IMR-90 (cell line): ENCODE results near the gene TCP1. TPM values are rescaled to one million over a fixed set of nuclear protein-coding genes. Genes with fewer than 3 reads are reported as not detected.

Source experiments
- ATAC-seq: fragments of 200-7000 bp; cut with Tn5 transposase; 2 replicates; pipeline ENCODE4 v1.9.1; 2020; ENCODE audit warnings: low read depth, mild to moderate bottlenecking, moderate library complexity
- BruUV-seq: library from RNA; stranded (reverse); fragments of 400-500 nt; replicated peaks from 2 replicates; lab custom pipeline; 2021; lab: Mats Ljungman, UMichigan
- CTCF ChIA-PET: fragments of 300-600 bp; formaldehyde crosslinking; extraction: SDS; loops from one replicate; lab custom pipeline; 2021; ENCODE audit warnings: antibody characterized with exemption; lab: Yijun Ruan, JAX
- POLR2A ChIA-PET: fragments of 300-600 bp; sonication (Branson Sonifier 250); formaldehyde crosslinking; loops from one replicate; lab custom pipeline; 2022; ENCODE audit warnings: antibody characterized with exemption; ENCODE audit not compliant: unreplicated experiment; lab: Charles Lee
- DNase-seq: peaks from one replicate; pipeline ENCODE4 v3.0.0; 2013
- H2AFZ ChIP-seq: replicated peaks from 2 replicates; pipeline ENCODE3; 2013; ENCODE audit warnings: low read length, mild to moderate bottlenecking; ENCODE audit not compliant: poor library complexity
- H2AK5ac ChIP-seq: 2 replicates; pipeline ENCODE4 v1.6.1; 2013; ENCODE audit warnings: low read depth, low read length, inconsistent platforms
- H2AK9ac ChIP-seq: replicated peaks from 2 replicates; pipeline ENCODE3; 2013; ENCODE audit warnings: mild to moderate bottlenecking, low read depth, low read length, moderate library complexity; ENCODE audit not compliant: poor library complexity
- H2BK120ac ChIP-seq: 2 replicates; pipeline ENCODE4 v1.6.1; 2013; ENCODE audit warnings: low read depth, low read length, inconsistent platforms
- H2BK15ac ChIP-seq: 3 replicates; pipeline ENCODE4 v1.6.1; 2013; ENCODE audit warnings: low read depth, low read length, inconsistent platforms
- H2BK20ac ChIP-seq: 2 replicates; pipeline ENCODE4 v1.6.1; 2013; ENCODE audit warnings: low read depth, mild to moderate bottlenecking, inconsistent platforms, low read length, moderate library complexity
- H2BK5ac ChIP-seq: 2 replicates; pipeline ENCODE4 v1.6.1; 2013; ENCODE audit warnings: mild to moderate bottlenecking, low read depth, low read length, inconsistent platforms; ENCODE audit not compliant: poor library complexity, severe bottlenecking
- H3K14ac ChIP-seq: replicated peaks from 2 replicates; pipeline ENCODE4 v1.6.1; 2013; ENCODE audit warnings: low read depth, low read length, inconsistent platforms
- H3K18ac ChIP-seq: 2 replicates; pipeline ENCODE4 v1.6.1; 2013; ENCODE audit warnings: low read depth, low read length, control low read depth
- H3K23ac ChIP-seq: 2 replicates; pipeline ENCODE4 v1.6.1; 2013; ENCODE audit warnings: low read depth, low read length, inconsistent platforms
- H3K27ac ChIP-seq: 2 replicates; pipeline ENCODE4 v1.5.1; 2013; ENCODE audit warnings: mild to moderate bottlenecking, control low read depth, low read length; ENCODE audit not compliant: insufficient read depth
- H3K27me3 ChIP-seq: 2 replicates; pipeline ENCODE4 v1.6.1; 2013; ENCODE audit warnings: low read length; ENCODE audit not compliant: control insufficient read depth, insufficient read depth
- H3K36me3 ChIP-seq: 2 replicates; pipeline ENCODE4 v1.6.1; 2013; ENCODE audit warnings: low read length, mixed read lengths; ENCODE audit not compliant: control insufficient read depth, insufficient read depth
- H3K4ac ChIP-seq: 2 replicates; pipeline ENCODE4 v1.6.1; 2013; ENCODE audit warnings: low read depth, low read length, inconsistent platforms
- H3K4me1 ChIP-seq: 2 replicates; pipeline ENCODE4 v1.6.1; 2013; ENCODE audit warnings: low read length, mixed read lengths; ENCODE audit not compliant: control insufficient read depth, insufficient read depth
- H3K4me2 ChIP-seq: 2 replicates; pipeline ENCODE4 v1.6.1; 2013; ENCODE audit warnings: low read depth, mild to moderate bottlenecking, control low read depth, low read length, moderate library complexity
- H3K4me3 ChIP-seq: 2 replicates; pipeline ENCODE4 v1.5.1; 2013; ENCODE audit warnings: low read depth, mild to moderate bottlenecking, control low read depth, low read length, moderate library complexity; ENCODE audit not compliant: insufficient read depth
- H3K56ac ChIP-seq: 2 replicates; pipeline ENCODE4 v1.6.1; 2013; ENCODE audit warnings: low read length, inconsistent platforms; ENCODE audit not compliant: insufficient read depth; ENCODE audit errors: extremely low read depth
- H3K79me1 ChIP-seq, 2 experiments: 2 replicates each; pipeline ENCODE4 v1.6.1; 2013; ENCODE audit warnings: low read length in 2 of 2, inconsistent platforms in 1 of 2, low read depth in 1 of 2
- H3K9ac ChIP-seq: 2 replicates; pipeline ENCODE4 v1.6.1; 2013; ENCODE audit warnings: low read depth, low read length, control low read depth
- H3K9me1 ChIP-seq: 2 replicates; pipeline ENCODE4 v1.6.1; 2013; ENCODE audit warnings: low read length, inconsistent platforms; ENCODE audit not compliant: insufficient read depth
- H3K9me3 ChIP-seq: 2 replicates; pipeline ENCODE4 v1.6.1; 2013; ENCODE audit warnings: low read length; ENCODE audit not compliant: control insufficient read depth, insufficient read depth
- H4K20me1 ChIP-seq: 2 replicates; pipeline ENCODE4 v1.6.1; 2013; ENCODE audit warnings: low read length, inconsistent platforms; ENCODE audit not compliant: insufficient read depth
- H4K5ac ChIP-seq: 2 replicates; pipeline ENCODE4 v1.6.1; 2013; ENCODE audit warnings: mild to moderate bottlenecking, low read depth, low read length, control low read depth
- H4K8ac ChIP-seq, 2 experiments: 2 replicates each; pipeline ENCODE4 v1.6.1; 2013; ENCODE audit warnings: low read depth in 2 of 2, low read length in 2 of 2, control low read depth in 1 of 2, inconsistent platforms in 1 of 2
- H4K91ac ChIP-seq: 2 replicates; pipeline ENCODE4 v1.6.1; 2013; ENCODE audit warnings: low read depth, low read length, inconsistent platforms; ENCODE audit not compliant: insufficient read depth
- BHLHE40 ChIP-seq: fragments of 150-350 bp; IDR thresholded peaks from 2 replicates; pipeline ENCODE4 v1.6.1; 2016; ENCODE audit warnings: mild to moderate bottlenecking, low read depth, low read length
- CHD1 ChIP-seq: IDR thresholded peaks from 2 replicates; pipeline ENCODE4 v1.6.1; 2012; ENCODE audit warnings: low read depth, low read length, improper control_type of control experiment
- ELK1 ChIP-seq: fragments of 150-350 bp; IDR thresholded peaks from 2 replicates; pipeline ENCODE4 v1.6.1; 2016; ENCODE audit warnings: low read depth, mild to moderate bottlenecking, low read length, moderate library complexity, borderline replicate concordance
- FOS ChIP-seq: fragments of 150-350 bp; IDR thresholded peaks from 2 replicates; pipeline ENCODE4 v1.6.1; 2016; ENCODE audit warnings: low read depth, low read length
- MAZ ChIP-seq: IDR thresholded peaks from 2 replicates; pipeline ENCODE4 v1.6.1; 2012; ENCODE audit warnings: low read depth, mild to moderate bottlenecking, low read length, improper control_type of control experiment, moderate library complexity, borderline replicate concordance
- NFE2L2 ChIP-seq: fragments of 150-350 bp; IDR thresholded peaks from 2 replicates; pipeline ENCODE4 v1.6.1; 2016; ENCODE audit warnings: low read depth, mild to moderate bottlenecking, low read length
- POLR2A ChIP-seq: IDR thresholded peaks from 2 replicates; pipeline ENCODE4 v1.6.1; 2012; ENCODE audit warnings: mild to moderate bottlenecking, low read depth, low read length
- RCOR1 ChIP-seq: IDR thresholded peaks from 2 replicates; pipeline ENCODE4 v1.6.1; 2012; ENCODE audit warnings: mild to moderate bottlenecking, low read length, improper control_type of control experiment; ENCODE audit not compliant: insufficient replicate concordance
- SMC3 ChIP-seq: fragments of 150-350 bp; IDR thresholded peaks from 2 replicates; pipeline ENCODE4 v1.6.1; 2016; ENCODE audit warnings: low read depth, mild to moderate bottlenecking, antibody characterized with exemption, low read length, moderate library complexity
- USF2 ChIP-seq: fragments of 150-350 bp; IDR thresholded peaks from 2 replicates; pipeline ENCODE4 v1.6.1; 2017; ENCODE audit warnings: mild to moderate bottlenecking, antibody characterized with exemption, low read length, low read depth
- WGBS, 2 experiments: methylation state at CpG; one replicate each; pipeline versions ENCODE4 v1.1.5 to v1.1.7; 2013; ENCODE audit warnings: missing lambda C conversion rate in 2 of 2; ENCODE audit not compliant: insufficient read length in 1 of 2; ENCODE audit errors: extremely low coverage in 2 of 2; 5-methylcytosine and 5-hydroxymethylcytosine counted together
- dilution Hi-C: fragments of 300-500 bp; cut with HindIII; formaldehyde crosslinking; loops from one replicate; pipeline ENCODE4 v1.14.3; 2018; ENCODE audit warnings: low sequenced_read_pairs; ENCODE audit not compliant: unreplicated experiment
- in situ Hi-C: fragments of 300-500 bp; cut with MboI; formaldehyde crosslinking; loops from 3 replicates; pipeline ENCODE4 v1.14.3; 2019; ENCODE audit warnings: low sequenced_read_pairs, inconsistent platforms, mixed read lengths
- intact Hi-C: fragments of 100-400 bp; cut with micrococcal nuclease; formaldehyde crosslinking; loops from 2 replicates; pipeline ENCODE4 v1.10.0; 2022
- polyA plus RNA-seq, 3 experiments: library from polyadenylated mRNA; depleted of rRNA; stranded (reverse); fragments of >200 nt; gene quantifications; 2 replicates each; pipeline ENCODE4 v1.2.3, GENCODE V29; 2012; ENCODE audit warnings: low replicate concordance in 1 of 3
- total RNA-seq: library from RNA; depleted of rRNA; stranded (reverse); fragments of >200 nt; gene quantifications from 2 replicates; pipeline ENCODE4 v1.2.3, GENCODE V29; 2012

The TCP1 gene
- total and polyA plus RNA-seq, 2 of the 4 experiments (the other 2 are of a cell fraction) = 119 to 576 TPM

DNA sequence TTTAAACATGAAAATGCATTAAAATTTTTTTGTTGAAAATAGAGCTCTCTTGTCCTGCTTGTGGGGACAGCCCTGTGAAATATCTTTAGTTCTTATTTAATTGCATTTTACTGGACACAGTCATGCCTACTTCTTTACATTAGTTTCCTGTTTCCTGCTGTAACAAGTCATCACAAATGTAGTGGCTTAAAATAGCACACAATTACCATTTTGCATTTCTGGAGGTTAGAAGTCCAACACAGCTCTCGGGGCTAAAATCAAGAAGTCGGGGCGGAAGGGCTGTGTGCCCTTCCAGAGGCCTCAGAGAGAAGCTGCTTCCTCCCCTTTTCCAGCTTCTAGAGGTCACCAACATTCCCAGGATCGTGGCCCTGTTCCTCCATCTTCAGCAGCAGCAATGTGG is 40.1 kb upstream of the TCP1 start:
- in situ Hi-C loops (no loop called here), dilution Hi-C loops (no loop called here), intact Hi-C loops (no loop called here)
- Histone ChIP-seq H4K5ac (peak overlapping the region; percentile 42; the same call in 1 of the 2 replicates), H3K56ac (no peak overlapping the region), H3K9me1 (peaks cover 3% of the 10 kb centered on the region; the same call in 1 of the 2 replicates), H3K9ac (no peak overlapping the region), H3K27ac (no peak overlapping the region), H4K91ac (no peak overlapping the region), H3K4ac (peak overlapping the region; percentile 52; the same call in 1 of the 2 replicates), H3K4me2 (no peak overlapping the region), H3K9me3 (no peaks in the 10 kb centered on the region), H3K4me1 (peaks cover 4% of the 10 kb centered on the region; the same call in 1 of the 2 replicates), H2BK120ac (peak overlapping the region; percentile 40; the same call in 1 of the 2 replicates), H2BK5ac (no peak overlapping the region), H3K36me3 (no peaks in the 10 kb centered on the region), H2BK15ac (no peak overlapping the region; the same call in 2 of the 3 replicates), H2AK9ac (no peak overlapping the region), H2BK20ac (peak overlapping the region; percentile 45; the same call in 1 of the 2 replicates), H3K14ac (peak overlapping the region; percentile 37; the same call in 1 of the 2 replicates), H4K8ac (peak overlapping the region in 1 of 2 experiments; percentile 38; a peak in 1 of 4 replicates), H2AFZ (peak overlapping the region; percentile 71), H3K27me3 (no peaks in the 10 kb centered on the region), H3K79me1 (no peaks in the 10 kb centered on the region), H4K20me1 (no peaks in the 10 kb centered on the region), H3K18ac (peak overlapping the region; percentile 35; the same call in 1 of the 2 replicates), H3K4me3 (no peak overlapping the region), H3K23ac (no peak overlapping the region), H2AK5ac (no peak overlapping the region)
- CTCF ChIA-PET = interaction anchor here (0.6 to 1.3 kb wide), 3 partner anchors 8 to 22 kb away, joined by 3 read pairs; no protein-coding TSS in a partner anchor
- ATAC-seq (no peak), DNase-seq (peak; percentile 21)
- no peak for TF ChIP-seq ELK1
- TF ChIP-seq SMC3 = no peak
- TF ChIP-seq USF2 = no peak
- TF ChIP-seq RCOR1 = no peak
- TF ChIP-seq NFE2L2 = no peak
- no peak for TF ChIP-seq MAZ
- TF ChIP-seq POLR2A = no peak
- TF ChIP-seq FOS = no peak
- no peak for TF ChIP-seq CHD1
- no peak for TF ChIP-seq BHLHE40
- POLR2A ChIA-PET = no interaction called here
- no TSS peak for BruUV-seq
- 77% methylated on average over 4 of the region's 4 CpGs; no CpG with 5 or more reads in 1 of the 2 experiments for WGBS, 2 experiments
